Esophagus squamous epithelium (tissue), 4 donors: ENCODE measurements around the gene PRKCZ.

Source experiments
- POLR2A ChIP-seq, 4 donors: fragments of 450-650 bp; IDR thresholded peaks; one replicate each; pipeline ENCODE4 v1.6.1; 2017; ENCODE audit warnings: antibody characterized with exemption in 4 of 4, mild to moderate bottlenecking in 4 of 4, moderate library complexity in 3 of 4
- TF ChIP-seq, protein P1 (sequence below), 6 experiments: fragments of 450-650 bp in 4 of 6; fragments of 200-600 bp in 2 of 6; sonication (generic) in 2 of 6; IDR thresholded peaks; one replicate each; pipeline ENCODE4 v1.5.1; 2016 to 2019; ENCODE audit warnings: antibody characterized with exemption in 6 of 6, mild to moderate bottlenecking in 4 of 6, moderate library complexity in 4 of 6

DNA sequence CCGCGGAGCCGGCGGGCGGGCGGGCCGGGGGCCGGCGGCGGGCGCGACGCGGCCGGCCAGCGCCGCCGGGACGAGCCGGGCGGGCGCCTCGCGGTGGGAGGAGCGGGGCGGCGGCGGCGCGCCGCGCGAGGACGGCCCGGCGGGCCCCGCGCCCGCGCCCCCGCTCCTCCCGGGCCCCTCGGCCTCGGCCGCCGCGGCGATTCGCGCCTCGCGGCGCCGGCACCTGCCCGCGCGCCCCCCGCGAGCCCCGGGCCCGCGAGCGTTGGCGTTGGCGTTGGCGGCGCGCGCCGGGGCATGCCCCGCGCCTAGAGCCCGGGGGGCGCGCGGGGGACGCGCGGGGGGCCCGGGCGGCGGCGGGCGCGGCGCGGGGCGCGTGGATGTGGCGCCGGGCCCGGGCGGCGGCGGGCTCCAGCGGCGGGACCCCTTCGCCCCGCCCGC lies 178.0 kb downstream of the PRKCZ start, which contains the start of gene SKI:
- TF ChIP-seq POLR2A (IDR thresholded peaks at IDR 0.05): no peak
- TF ChIP-seq, protein P1, sequence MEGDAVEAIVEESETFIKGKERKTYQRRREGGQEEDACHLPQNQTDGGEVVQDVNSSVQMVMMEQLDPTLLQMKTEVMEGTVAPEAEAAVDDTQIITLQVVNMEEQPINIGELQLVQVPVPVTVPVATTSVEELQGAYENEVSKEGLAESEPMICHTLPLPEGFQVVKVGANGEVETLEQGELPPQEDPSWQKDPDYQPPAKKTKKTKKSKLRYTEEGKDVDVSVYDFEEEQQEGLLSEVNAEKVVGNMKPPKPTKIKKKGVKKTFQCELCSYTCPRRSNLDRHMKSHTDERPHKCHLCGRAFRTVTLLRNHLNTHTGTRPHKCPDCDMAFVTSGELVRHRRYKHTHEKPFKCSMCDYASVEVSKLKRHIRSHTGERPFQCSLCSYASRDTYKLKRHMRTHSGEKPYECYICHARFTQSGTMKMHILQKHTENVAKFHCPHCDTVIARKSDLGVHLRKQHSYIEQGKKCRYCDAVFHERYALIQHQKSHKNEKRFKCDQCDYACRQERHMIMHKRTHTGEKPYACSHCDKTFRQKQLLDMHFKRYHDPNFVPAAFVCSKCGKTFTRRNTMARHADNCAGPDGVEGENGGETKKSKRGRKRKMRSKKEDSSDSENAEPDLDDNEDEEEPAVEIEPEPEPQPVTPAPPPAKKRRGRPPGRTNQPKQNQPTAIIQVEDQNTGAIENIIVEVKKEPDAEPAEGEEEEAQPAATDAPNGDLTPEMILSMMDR (IDR thresholded peaks at IDR 0.05): no peak
